NOMO-1 treated with DMSO at 0.1 percent for 48 hours (cell line): Measurements from ENCODE around the gene TCEAL4.
"Not testable (repeated sequence)": the region's sequence is repeated elsewhere in the genome, so short reads cannot be mapped to it uniquely, and the experiment has no call there.

ENCODE experiments used
- DNase-seq: peaks from one replicate; lab custom pipeline; 2025; ENCODE audit not compliant: unreplicated experiment; lab: John Stamatoyannopoulos, UW

Gene TCEAL4

GRCh38 chrX:103586659-103587058, 1.3 kb downstream of the TCEAL4 start:
- no peak for DNase-seq

GRCh38 chrX:103592295-103592694, 7.0 kb downstream of the TCEAL4 start:
- not testable (repeated sequence) for DNase-seq

- DNase-seq = not testable (repeated sequence)
Measured at GRCh38 chrX:103595202-103595601, 9.9 kb downstream of the TCEAL4 start.

GRCh38 chrX:103607364-103608305, 22.3 kb downstream of the TCEAL4 start, which contains the start of gene TCEAL3:
Gene TCEAL3, plus strand, starts transcription at chrX:103607963. Its CDS starts 1,102 bp downstream, at chrX:103609065.
- no peak for DNase-seq

GRCh38 chrX:103608306-103608963, 23.1 kb downstream of the TCEAL4 start:
- no peak for DNase-seq

- DNase-seq = no peak
Measured at GRCh38 chrX:103610282-103610681, 25.0 kb downstream of the TCEAL4 start.

GRCh38 chrX:103613362-103613890, 28.1 kb downstream of the TCEAL4 start:
- DNase-seq = no peak

- DNase-seq = no peak
Measured at GRCh38 chrX:103614999-103615398, 29.7 kb downstream of the TCEAL4 start.

- DNase-seq = no peak
Measured at GRCh38 chrX:103615781-103616371, 30.6 kb downstream of the TCEAL4 start.

GRCh38 chrX:103616676-103617186, 31.4 kb downstream of the TCEAL4 start:
- no peak for DNase-seq

GRCh38 chrX:103624111-103624510, 38.8 kb downstream of the TCEAL4 start:
- no peak for DNase-seq

- no peak for DNase-seq
Measured at GRCh38 chrX:103626855-103627254, 41.5 kb downstream of the TCEAL4 start.

- no peak for DNase-seq
Measured at GRCh38 chrX:103628386-103629317, 43.3 kb downstream of the TCEAL4 start, which contains the start of gene TCEAL1. Gene TCEAL1, plus strand, starts transcription at chrX:103628975. Its CDS starts 942 bp downstream, at chrX:103629917.

- no peak for DNase-seq
Measured at GRCh38 chrX:103629318-103630170, 44.2 kb downstream of the TCEAL4 start.

GRCh38 chrX:103630171-103630511, 44.8 kb downstream of the TCEAL4 start:
- DNase-seq = no peak

- DNase-seq = no peak
Measured at GRCh38 chrX:103631145-103631544, 45.8 kb downstream of the TCEAL4 start.

GRCh38 chrX:103635436-103635835, 50.1 kb downstream of the TCEAL4 start:
- DNase-seq = no peak
